Measurements from ENCODE around the gene WDR33.

DNA sequence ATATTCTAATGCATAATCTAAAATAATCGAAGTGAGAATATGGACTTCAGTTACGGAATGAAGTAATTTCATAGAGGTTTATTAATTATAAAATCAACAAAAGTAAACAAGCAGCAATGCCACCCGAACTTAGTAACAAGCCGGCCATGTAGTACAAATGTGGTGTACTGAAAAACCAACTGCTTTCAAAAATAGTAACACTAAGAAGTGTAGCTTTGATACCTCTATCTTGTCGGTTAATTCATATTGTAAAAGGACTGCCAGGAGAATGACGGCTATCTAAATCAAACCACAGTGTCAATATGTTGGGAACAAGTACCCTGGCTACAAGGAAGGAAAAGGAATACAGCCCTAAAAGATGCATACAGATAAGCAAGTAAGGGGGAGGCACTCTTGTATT, 48.5 kb downstream of the WDR33 start:
- TF ChIP-seq GABPA (IDR thresholded peaks at IDR 0.05 in 1 of 2, conservative IDR thresholded peaks at IDR 0.05 in 1 of 2) (no peak), RAD21 (IDR thresholded peaks at IDR 0.05) (no peak), TAF1 (conservative IDR thresholded peaks at IDR 0.05) (no peak)
- TF ChIP-seq, protein P1, sequence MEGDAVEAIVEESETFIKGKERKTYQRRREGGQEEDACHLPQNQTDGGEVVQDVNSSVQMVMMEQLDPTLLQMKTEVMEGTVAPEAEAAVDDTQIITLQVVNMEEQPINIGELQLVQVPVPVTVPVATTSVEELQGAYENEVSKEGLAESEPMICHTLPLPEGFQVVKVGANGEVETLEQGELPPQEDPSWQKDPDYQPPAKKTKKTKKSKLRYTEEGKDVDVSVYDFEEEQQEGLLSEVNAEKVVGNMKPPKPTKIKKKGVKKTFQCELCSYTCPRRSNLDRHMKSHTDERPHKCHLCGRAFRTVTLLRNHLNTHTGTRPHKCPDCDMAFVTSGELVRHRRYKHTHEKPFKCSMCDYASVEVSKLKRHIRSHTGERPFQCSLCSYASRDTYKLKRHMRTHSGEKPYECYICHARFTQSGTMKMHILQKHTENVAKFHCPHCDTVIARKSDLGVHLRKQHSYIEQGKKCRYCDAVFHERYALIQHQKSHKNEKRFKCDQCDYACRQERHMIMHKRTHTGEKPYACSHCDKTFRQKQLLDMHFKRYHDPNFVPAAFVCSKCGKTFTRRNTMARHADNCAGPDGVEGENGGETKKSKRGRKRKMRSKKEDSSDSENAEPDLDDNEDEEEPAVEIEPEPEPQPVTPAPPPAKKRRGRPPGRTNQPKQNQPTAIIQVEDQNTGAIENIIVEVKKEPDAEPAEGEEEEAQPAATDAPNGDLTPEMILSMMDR (IDR thresholded peaks at IDR 0.05; ENCODE audit: low read depth, low read length, missing input control): no peak
- TF ChIP-seq, protein P2, sequence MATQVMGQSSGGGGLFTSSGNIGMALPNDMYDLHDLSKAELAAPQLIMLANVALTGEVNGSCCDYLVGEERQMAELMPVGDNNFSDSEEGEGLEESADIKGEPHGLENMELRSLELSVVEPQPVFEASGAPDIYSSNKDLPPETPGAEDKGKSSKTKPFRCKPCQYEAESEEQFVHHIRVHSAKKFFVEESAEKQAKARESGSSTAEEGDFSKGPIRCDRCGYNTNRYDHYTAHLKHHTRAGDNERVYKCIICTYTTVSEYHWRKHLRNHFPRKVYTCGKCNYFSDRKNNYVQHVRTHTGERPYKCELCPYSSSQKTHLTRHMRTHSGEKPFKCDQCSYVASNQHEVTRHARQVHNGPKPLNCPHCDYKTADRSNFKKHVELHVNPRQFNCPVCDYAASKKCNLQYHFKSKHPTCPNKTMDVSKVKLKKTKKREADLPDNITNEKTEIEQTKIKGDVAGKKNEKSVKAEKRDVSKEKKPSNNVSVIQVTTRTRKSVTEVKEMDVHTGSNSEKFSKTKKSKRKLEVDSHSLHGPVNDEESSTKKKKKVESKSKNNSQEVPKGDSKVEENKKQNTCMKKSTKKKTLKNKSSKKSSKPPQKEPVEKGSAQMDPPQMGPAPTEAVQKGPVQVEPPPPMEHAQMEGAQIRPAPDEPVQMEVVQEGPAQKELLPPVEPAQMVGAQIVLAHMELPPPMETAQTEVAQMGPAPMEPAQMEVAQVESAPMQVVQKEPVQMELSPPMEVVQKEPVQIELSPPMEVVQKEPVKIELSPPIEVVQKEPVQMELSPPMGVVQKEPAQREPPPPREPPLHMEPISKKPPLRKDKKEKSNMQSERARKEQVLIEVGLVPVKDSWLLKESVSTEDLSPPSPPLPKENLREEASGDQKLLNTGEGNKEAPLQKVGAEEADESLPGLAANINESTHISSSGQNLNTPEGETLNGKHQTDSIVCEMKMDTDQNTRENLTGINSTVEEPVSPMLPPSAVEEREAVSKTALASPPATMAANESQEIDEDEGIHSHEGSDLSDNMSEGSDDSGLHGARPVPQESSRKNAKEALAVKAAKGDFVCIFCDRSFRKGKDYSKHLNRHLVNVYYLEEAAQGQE (IDR thresholded peaks at IDR 0.05): no peak

Measured in liver (tissue), 3 donors.